ENCODE measurements around the gene LY6G6F. TPM values are rescaled to one million over a fixed set of nuclear protein-coding genes. Genes with fewer than 3 reads are reported as not detected.

LY6G6F gene
- total and polyA plus RNA-seq, 10 of the 15 experiments (the other 5 are each of a cell fraction or from before 2014, with no cell fraction given) = not detected

DNA sequence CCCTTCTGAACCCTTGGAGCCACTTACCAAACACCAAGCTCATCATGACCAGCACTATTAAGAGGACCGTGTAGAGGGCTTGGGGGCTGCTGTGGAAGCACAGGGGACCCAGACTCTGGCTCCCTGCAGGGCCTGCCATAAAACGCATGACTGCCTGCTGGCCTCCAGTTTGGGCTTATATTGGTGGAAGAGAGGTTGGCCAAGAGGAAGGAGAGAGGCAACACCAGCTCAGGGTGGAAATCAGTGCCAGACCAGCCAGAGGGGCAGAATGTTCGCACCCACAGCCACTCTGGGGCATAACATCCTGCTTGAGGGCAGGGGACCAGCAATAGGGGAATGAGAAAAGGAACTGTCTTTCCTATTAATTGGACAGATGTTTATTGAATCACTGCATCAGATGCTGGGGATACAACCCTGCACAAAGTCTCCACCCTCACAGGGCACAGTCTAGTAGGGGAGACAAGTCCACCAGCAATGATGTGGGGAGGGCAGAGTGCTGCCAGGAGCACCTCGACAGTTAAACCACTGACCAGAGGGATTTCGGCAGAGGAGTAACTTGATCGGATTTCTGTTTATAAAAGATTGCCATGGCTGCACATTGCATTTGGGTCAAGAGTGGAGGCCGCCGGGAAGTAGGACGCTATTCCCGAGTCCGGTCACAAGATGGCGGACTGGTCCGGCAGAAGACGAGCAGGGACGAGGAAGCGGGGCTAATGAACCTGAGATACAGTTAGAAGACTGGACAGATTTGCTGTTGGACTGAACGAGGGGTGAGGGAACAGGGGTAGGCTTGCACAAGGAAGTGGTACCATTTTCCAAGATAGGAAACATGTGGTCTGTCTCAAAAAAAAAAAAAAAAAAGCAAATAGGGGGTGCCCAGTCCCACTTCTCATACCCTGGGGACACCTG, 26.2 kb upstream of the LY6G6F start, which contains the start of gene LY6G5C (continued):
- TF ChIP-seq SKIL (IDR thresholded peaks at IDR 0.05; ENCODE audit: low read depth, poor library complexity, severe bottlenecking) (no peak), STAT1 (conservative IDR thresholded peaks at IDR 0.05) (no peak), NFIC (IDR thresholded peaks at IDR 0.05; ENCODE audit: low read depth, low read length) (no peak), CUX1 (IDR thresholded peaks at IDR 0.05; ENCODE audit: insufficient replicate concordance, low read depth, low read length) (no peak), POU2F2 (IDR thresholded peaks at IDR 0.05; ENCODE audit: borderline replicate concordance, low read depth, low read length) (no peak), CTCF (IDR thresholded peaks at IDR 0.05 in 2 of 3, conservative IDR thresholded peaks at IDR 0.05 in 1 of 3; ENCODE audit: control insufficient read depth in 2 of 3, extremely low read depth in 1 of 3, insufficient read depth in 1 of 3, low read depth in 3 of 3, low read length in 3 of 3) (peak; percentile 74 to 91 (median 75); a peak in 5 of 6 replicates), SMAD1 (IDR thresholded peaks at IDR 0.05; ENCODE audit: low read depth, partially characterized antibody) (no peak), SP1 (IDR thresholded peaks at IDR 0.05; ENCODE audit: low read depth, low read length) (no peak), EGR1 (IDR thresholded peaks at IDR 0.05; ENCODE audit: borderline replicate concordance in 1 of 2, low read depth in 2 of 2, low read length in 2 of 2) (no peak), HCFC1 (IDR thresholded peaks at IDR 0.05; ENCODE audit: low read length) (no peak), RAD21 (IDR thresholded peaks at IDR 0.05; ENCODE audit: insufficient read depth, low read depth, low read length) (peak; percentile 93), MTA3 (IDR thresholded peaks at IDR 0.05; ENCODE audit: borderline replicate concordance, low read length) (no peak), JUND (IDR thresholded peaks at IDR 0.05; ENCODE audit: low read depth, low read length) (no peak), NBN (IDR thresholded peaks at IDR 0.05) (peak; percentile 57; the same call in 1 of the 2 replicates)
- TF ChIP-seq, protein P1, sequence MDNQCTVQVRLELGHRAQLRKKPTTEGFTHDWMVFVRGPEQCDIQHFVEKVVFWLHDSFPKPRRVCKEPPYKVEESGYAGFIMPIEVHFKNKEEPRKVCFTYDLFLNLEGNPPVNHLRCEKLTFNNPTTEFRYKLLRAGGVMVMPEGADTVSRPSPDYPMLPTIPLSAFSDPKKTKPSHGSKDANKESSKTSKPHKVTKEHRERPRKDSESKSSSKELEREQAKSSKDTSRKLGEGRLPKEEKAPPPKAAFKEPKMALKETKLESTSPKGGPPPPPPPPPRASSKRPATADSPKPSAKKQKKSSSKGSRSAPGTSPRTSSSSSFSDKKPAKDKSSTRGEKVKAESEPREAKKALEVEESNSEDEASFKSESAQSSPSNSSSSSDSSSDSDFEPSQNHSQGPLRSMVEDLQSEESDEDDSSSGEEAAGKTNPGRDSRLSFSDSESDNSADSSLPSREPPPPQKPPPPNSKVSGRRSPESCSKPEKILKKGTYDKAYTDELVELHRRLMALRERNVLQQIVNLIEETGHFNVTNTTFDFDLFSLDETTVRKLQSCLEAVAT (IDR thresholded peaks at IDR 0.05) = no peak
- TF ChIP-seq, protein P2, sequence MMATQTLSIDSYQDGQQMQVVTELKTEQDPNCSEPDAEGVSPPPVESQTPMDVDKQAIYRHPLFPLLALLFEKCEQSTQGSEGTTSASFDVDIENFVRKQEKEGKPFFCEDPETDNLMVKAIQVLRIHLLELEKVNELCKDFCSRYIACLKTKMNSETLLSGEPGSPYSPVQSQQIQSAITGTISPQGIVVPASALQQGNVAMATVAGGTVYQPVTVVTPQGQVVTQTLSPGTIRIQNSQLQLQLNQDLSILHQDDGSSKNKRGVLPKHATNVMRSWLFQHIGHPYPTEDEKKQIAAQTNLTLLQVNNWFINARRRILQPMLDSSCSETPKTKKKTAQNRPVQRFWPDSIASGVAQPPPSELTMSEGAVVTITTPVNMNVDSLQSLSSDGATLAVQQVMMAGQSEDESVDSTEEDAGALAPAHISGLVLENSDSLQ (IDR thresholded peaks at IDR 0.05) = no peak

Measured in GM12878 (cell line).